Adipocyte (in vitro differentiated cells): ENCODE measurements around the gene ETS2.

Source experiments
- DNase-seq: peaks from one replicate; pipeline ENCODE4 v3.0.0-alpha.2; 2015; ENCODE audit warnings: low read depth
- H3K27me3 ChIP-seq: replicated peaks from 2 replicates; pipeline ENCODE4 v1.7.0; 2013; ENCODE audit warnings: mild to moderate bottlenecking, low read length, moderate library complexity; ENCODE audit not compliant: control insufficient read depth, insufficient read depth
- H3K36me3 ChIP-seq: 2 replicates; pipeline ENCODE4 v1.7.0; 2013; ENCODE audit warnings: low read length, mild to moderate bottlenecking, moderate library complexity; ENCODE audit not compliant: control insufficient read depth, insufficient read depth, severe bottlenecking
- H3K4me1 ChIP-seq: 2 replicates; pipeline ENCODE4 v1.7.0; 2013; ENCODE audit warnings: mild to moderate bottlenecking, low read length, moderate library complexity; ENCODE audit not compliant: control insufficient read depth, insufficient read depth
- H3K4me3 ChIP-seq: 2 replicates; pipeline ENCODE4 v1.7.0; 2013; ENCODE audit warnings: mild to moderate bottlenecking, low read length, moderate library complexity
- H3K9ac ChIP-seq: 2 replicates; pipeline ENCODE4 v1.7.0; 2013; ENCODE audit warnings: mild to moderate bottlenecking, low read length, moderate library complexity
- H3K9me3 ChIP-seq: 2 replicates; pipeline ENCODE4 v1.7.0; 2013; ENCODE audit warnings: mild to moderate bottlenecking, low read length, moderate library complexity; ENCODE audit not compliant: control insufficient read depth

The ETS2 gene

GRCh38 chr21:38794978-38795377 is 10.8 kb upstream of the ETS2 start:
- H3K4me1 ChIP-seq: peaks cover 11% of the 10 kb centered on the region
- DNase-seq: no peak
- no peak overlapping the region for H3K9ac ChIP-seq
- H3K9me3 ChIP-seq: peaks cover 3% of the 10 kb centered on the region
- no peaks in the 10 kb centered on the region for H3K36me3 ChIP-seq
- no peak overlapping the region for H3K4me3 ChIP-seq
- H3K27me3 ChIP-seq: no peaks in the 10 kb centered on the region

- Histone ChIP-seq H3K4me3 (no peak overlapping the region), H3K9me3 (peaks cover 3% of the 10 kb centered on the region), H3K4me1 (peaks cover 11% of the 10 kb centered on the region), H3K36me3 (no peaks in the 10 kb centered on the region), H3K27me3 (no peaks in the 10 kb centered on the region), H3K9ac (no peak overlapping the region)
- no peak for DNase-seq
These were observed 10.3 kb upstream of the ETS2 start for GRCh38 chr21:38795475-38795874.

GRCh38 chr21:38796424-38796823 is 9.3 kb upstream of the ETS2 start:
- no peak overlapping the region for H3K4me3 ChIP-seq
- H3K27me3 ChIP-seq: no peaks in the 10 kb centered on the region
- H3K36me3 ChIP-seq: no peaks in the 10 kb centered on the region
- H3K9ac ChIP-seq: no peak overlapping the region
- H3K9me3 ChIP-seq: peaks cover 3% of the 10 kb centered on the region
- peaks cover 11% of the 10 kb centered on the region for H3K4me1 ChIP-seq
- DNase-seq: no peak

- peaks cover 11% of the 10 kb centered on the region for H3K4me1 ChIP-seq
- H3K4me3 ChIP-seq: no peak overlapping the region
- no peaks in the 10 kb centered on the region for H3K36me3 ChIP-seq
- H3K9me3 ChIP-seq: no peaks in the 10 kb centered on the region
- no peaks in the 10 kb centered on the region for H3K27me3 ChIP-seq
- DNase-seq: peak; percentile 36
- no peak overlapping the region for H3K9ac ChIP-seq
These were observed 8.3 kb upstream of the ETS2 start for GRCh38 chr21:38797470-38797869.

GRCh38 chr21:38798081-38798480 is 7.6 kb upstream of the ETS2 start:
- DNase-seq: no peak
- no peaks in the 10 kb centered on the region for H3K9me3 ChIP-seq
- no peaks in the 10 kb centered on the region for H3K36me3 ChIP-seq

GRCh38 chr21:38798481-38798882 is 7.2 kb upstream of the ETS2 start:
- Histone ChIP-seq H3K4me1 (peaks cover 11% of the 10 kb centered on the region), H3K36me3 (no peaks in the 10 kb centered on the region), H3K9me3 (no peaks in the 10 kb centered on the region), H3K9ac (no peak overlapping the region), H3K4me3 (no peak overlapping the region), H3K27me3 (no peaks in the 10 kb centered on the region)
- no peak for DNase-seq

More at GRCh38 chr21:38798081-38798480, 7.6 kb upstream of the ETS2 start:
- no peaks in the 10 kb centered on the region for H3K27me3 ChIP-seq
- no peak overlapping the region for H3K9ac ChIP-seq
- H3K4me3 ChIP-seq: no peak overlapping the region
- peaks cover 11% of the 10 kb centered on the region for H3K4me1 ChIP-seq

- Histone ChIP-seq H3K4me3 (no peak overlapping the region), H3K36me3 (no peaks in the 10 kb centered on the region), H3K9ac (no peak overlapping the region), H3K9me3 (no peaks in the 10 kb centered on the region), H3K4me1 (peaks cover 17% of the 10 kb centered on the region), H3K27me3 (no peaks in the 10 kb centered on the region)
- no peak for DNase-seq
These were observed 5.5 kb upstream of the ETS2 start for GRCh38 chr21:38800046-38800758.

GRCh38 chr21:38800924-38801744 is 4.6 kb upstream of the ETS2 start:
- Histone ChIP-seq H3K9me3 (no peaks in the 10 kb centered on the region), H3K4me3 (no peak overlapping the region), H3K4me1 (peaks cover 18% of the 10 kb centered on the region), H3K9ac (no peak overlapping the region), H3K36me3 (no peaks in the 10 kb centered on the region), H3K27me3 (no peaks in the 10 kb centered on the region)
- no peak for DNase-seq

- Histone ChIP-seq H3K4me1 (peaks cover 18% of the 10 kb centered on the region), H3K36me3 (no peaks in the 10 kb centered on the region), H3K9ac (no peak overlapping the region), H3K9me3 (no peaks in the 10 kb centered on the region), H3K4me3 (no peak overlapping the region), H3K27me3 (no peaks in the 10 kb centered on the region)
- DNase-seq: no peak
These were observed 3.4 kb upstream of the ETS2 start for GRCh38 chr21:38802050-38803026.

GRCh38 chr21:38803075-38803660 is 2.6 kb upstream of the ETS2 start:
- H3K4me3 ChIP-seq: no peak overlapping the region
- H3K9me3 ChIP-seq: no peaks in the 10 kb centered on the region
- no peak overlapping the region for H3K9ac ChIP-seq
- DNase-seq: no peak
- no peaks in the 10 kb centered on the region for H3K27me3 ChIP-seq
- H3K36me3 ChIP-seq: no peaks in the 10 kb centered on the region
- H3K4me1 ChIP-seq: peaks cover 19% of the 10 kb centered on the region
